Astrocyte (in vitro differentiated cells and primary cell): ENCODE data around the gene TSC22D3. TPM values are rescaled to one million over a fixed set of nuclear protein-coding genes. Genes with fewer than 3 reads are reported as not detected.

Source experiments
- DNase-seq: peaks from one replicate; pipeline ENCODE4 v3.0.0-alpha.2; 2010; ENCODE audit warnings: low read depth
- FAIRE-seq: peaks from 2 replicates; lab custom pipeline; 2011; peaks lifted over from hg19 to GRCh38; lab: Jason Lieb, UNC
- H2AFZ ChIP-seq: 2 replicates; pipeline ENCODE4 v1.6.0; 2012; ENCODE audit warnings: low read depth, low read length, inconsistent platforms
- H3K27ac ChIP-seq: 2 replicates; pipeline ENCODE4 v1.5.1; 2011; ENCODE audit warnings: low read depth, low read length, inconsistent platforms
- H3K27me3 ChIP-seq: 2 replicates; pipeline ENCODE4 v1.6.0; 2011; ENCODE audit warnings: low read length, inconsistent platforms; ENCODE audit not compliant: insufficient read depth
- H3K36me3 ChIP-seq: 2 replicates; pipeline ENCODE4 v1.5.1; 2011; ENCODE audit warnings: low read length, inconsistent platforms; ENCODE audit not compliant: insufficient read depth
- H3K4me1 ChIP-seq: 2 replicates; pipeline ENCODE4 v1.5.1; 2011; ENCODE audit warnings: low read length, inconsistent platforms; ENCODE audit not compliant: insufficient read depth
- H3K4me2 ChIP-seq: 2 replicates; pipeline ENCODE4 v1.6.0; 2012; ENCODE audit warnings: low read length, inconsistent platforms
- H3K4me3 ChIP-seq: 2 replicates; pipeline ENCODE4 v1.5.1; 2011; ENCODE audit warnings: low read depth, mild to moderate bottlenecking, low read length, inconsistent platforms; ENCODE audit not compliant: insufficient read depth
- H3K79me2 ChIP-seq: 2 replicates; pipeline ENCODE4 v1.6.0; 2012; ENCODE audit warnings: mild to moderate bottlenecking, low read length, inconsistent platforms; ENCODE audit not compliant: insufficient read depth
- H3K9ac ChIP-seq: 2 replicates; pipeline ENCODE4 v1.6.0; 2012; ENCODE audit warnings: mild to moderate bottlenecking, low read length, inconsistent platforms
- H3K9me3 ChIP-seq: 2 replicates; pipeline ENCODE4 v1.5.1; 2012; ENCODE audit warnings: low read depth, mild to moderate bottlenecking, low read length, inconsistent platforms; ENCODE audit not compliant: insufficient read depth
- H4K20me1 ChIP-seq: 2 replicates; pipeline ENCODE4 v1.6.0; 2012; ENCODE audit warnings: low read length, inconsistent platforms; ENCODE audit not compliant: insufficient read depth
- H3K27ac Mint-ChIP-seq: one replicate; pipeline ENCODE4 v1.8.0; 2021; ENCODE audit warnings: mild to moderate bottlenecking, mixed read lengths; ENCODE audit not compliant: unreplicated experiment
- H3K27me3 Mint-ChIP-seq: one replicate; pipeline ENCODE4 v1.8.0; 2021; ENCODE audit warnings: low read depth, mixed read lengths; ENCODE audit not compliant: unreplicated experiment
- H3K36me3 Mint-ChIP-seq: one replicate; pipeline ENCODE4 v1.8.0; 2021; ENCODE audit warnings: low read depth, mixed read lengths; ENCODE audit not compliant: unreplicated experiment
- H3K4me1 Mint-ChIP-seq: one replicate; pipeline ENCODE4 v1.8.0; 2021; ENCODE audit warnings: low read depth, mixed read lengths; ENCODE audit not compliant: unreplicated experiment
- H3K4me3 Mint-ChIP-seq: one replicate; pipeline ENCODE4 v1.8.0; 2021; ENCODE audit warnings: mild to moderate bottlenecking, moderate library complexity, mixed read lengths; ENCODE audit not compliant: unreplicated experiment
- H3K9me3 Mint-ChIP-seq: one replicate; pipeline ENCODE4 v1.8.0; 2021; ENCODE audit warnings: mild to moderate bottlenecking, mixed read lengths; ENCODE audit not compliant: unreplicated experiment
- CTCF ChIP-seq: IDR thresholded peaks from 2 replicates; pipeline ENCODE4 v1.5.1; 2011; ENCODE audit warnings: low read depth, mild to moderate bottlenecking, inconsistent platforms, low read length, moderate library complexity; ENCODE audit not compliant: insufficient read depth
- EZH2 ChIP-seq: IDR thresholded peaks from 2 replicates; pipeline ENCODE4 v1.6.1; 2012; ENCODE audit warnings: mild to moderate bottlenecking, low read length, inconsistent platforms; ENCODE audit not compliant: insufficient read depth
- total RNA-seq: library from RNA; stranded (reverse); gene quantifications from 2 replicates; pipeline ENCODE4 v1.2.1, GENCODE V29; 2021

TSC22D3 gene
- total RNA-seq, 1 donor from 2014 or later: 30.7 TPM

GRCh38 chrX:107726816-107727534 is 48.6 kb downstream of the TSC22D3 start:
- H3K27me3 ChIP-seq: no peaks in the 10 kb centered on the region
- no peak overlapping the region for H2AFZ ChIP-seq
- Mint-ChIP-seq H3K4me1 (peaks cover 24% of the 10 kb centered on the region), H3K27ac (no peak overlapping the region), H3K9me3 (no peaks in the 10 kb centered on the region), H3K36me3 (no peaks in the 10 kb centered on the region), H3K4me3 (no peak overlapping the region), H3K27me3 (peaks cover under 1% of the 10 kb centered on the region)
- no peak for DNase-seq
- no peak overlapping the region for H3K4me2 ChIP-seq
- H3K9me3 ChIP-seq: no peaks in the 10 kb centered on the region
- peak; percentile 89 for FAIRE-seq
- no peaks in the 10 kb centered on the region for H4K20me1 ChIP-seq
- no peak overlapping the region for H3K27ac ChIP-seq
- H3K36me3 ChIP-seq: no peaks in the 10 kb centered on the region
- no peak overlapping the region for H3K9ac ChIP-seq
- H3K4me3 ChIP-seq: no peak overlapping the region
- H3K4me1 ChIP-seq: peaks cover 6% of the 10 kb centered on the region
- no peaks in the 10 kb centered on the region for H3K79me2 ChIP-seq
- TF ChIP-seq EZH2 (no peak), CTCF (no peak)

- no peaks in the 10 kb centered on the region for H3K79me2 ChIP-seq
- no peaks in the 10 kb centered on the region for H3K27me3 ChIP-seq
- H2AFZ ChIP-seq: no peak overlapping the region
- TF ChIP-seq EZH2: no peak
- TF ChIP-seq CTCF: no peak
- no peaks in the 10 kb centered on the region for H3K36me3 ChIP-seq
- H3K27ac ChIP-seq: no peak overlapping the region
- peaks cover 3% of the 10 kb centered on the region for H3K27me3 Mint-ChIP-seq
- no peak overlapping the region for H3K4me3 Mint-ChIP-seq
- H3K36me3 Mint-ChIP-seq: no peaks in the 10 kb centered on the region
- no peak overlapping the region for H3K4me3 ChIP-seq
- H3K9ac ChIP-seq: no peak overlapping the region
- no peaks in the 10 kb centered on the region for H3K4me1 ChIP-seq
- DNase-seq: no peak
- H3K9me3 Mint-ChIP-seq: no peaks in the 10 kb centered on the region
- H3K9me3 ChIP-seq: no peaks in the 10 kb centered on the region
- no peak overlapping the region for H3K4me2 ChIP-seq
- H3K4me1 Mint-ChIP-seq: peaks cover 17% of the 10 kb centered on the region
- H4K20me1 ChIP-seq: no peaks in the 10 kb centered on the region
- H3K27ac Mint-ChIP-seq: no peak overlapping the region
- peak; percentile 47 for FAIRE-seq
Observed at GRCh38 chrX:107725761-107726555, 49.6 kb downstream of the TSC22D3 start.
